Neutrophil (primary cell): ENCODE data around the gene KIAA1191.
"Not testable (repeated sequence)": the region's sequence is repeated elsewhere in the genome, so short reads cannot be mapped to it uniquely, and the experiment has no call there.

ENCODE experiments used
- H3K27ac ChIP-seq: fragments of 200-600 bp; sonication (generic); 2 replicates; pipeline ENCODE4 v1.5.1; 2016; ENCODE audit warnings: mild to moderate bottlenecking, moderate library complexity
- H3K27me3 ChIP-seq: fragments of 200-600 bp; sonication (generic); 2 replicates; pipeline ENCODE4 v1.6.0; 2016; ENCODE audit warnings: mild to moderate bottlenecking
- H3K36me3 ChIP-seq: fragments of 200-600 bp; sonication (generic); 2 replicates; pipeline ENCODE4 v1.5.1; 2017
- H3K4me1 ChIP-seq, 2 experiments: fragments of 200-600 bp in 1 of 2; sonication (generic) in 1 of 2; 1 replicate in 1 of 2; 2 replicates in 1 of 2; pipeline versions ENCODE4 v1.5.1 to v1.6.1; 2013 to 2016; ENCODE audit warnings: low read depth in 1 of 2, low read length in 1 of 2, mild to moderate bottlenecking in 1 of 2, moderate library complexity in 1 of 2; ENCODE audit not compliant: control insufficient read depth in 1 of 2, insufficient read depth in 1 of 2
- H3K4me3 ChIP-seq, 2 experiments: fragments of 200-600 bp in 1 of 2; sonication (generic) in 1 of 2; 1 replicate in 1 of 2; 2 replicates in 1 of 2; pipeline ENCODE4 v1.5.1; 2013 to 2016; ENCODE audit warnings: low read depth in 1 of 2, low read length in 1 of 2, mild to moderate bottlenecking in 1 of 2, moderate library complexity in 1 of 2
- H3K9me3 ChIP-seq: fragments of 200-600 bp; sonication (generic); 2 replicates; pipeline ENCODE4 v1.5.1; 2016
- TF ChIP-seq, protein P1 (sequence below): fragments of 200-600 bp; sonication (generic); IDR thresholded peaks from 2 replicates; pipeline ENCODE4 v1.5.1; 2016; ENCODE audit warnings: antibody characterized with exemption

The KIAA1191 gene

DNA sequence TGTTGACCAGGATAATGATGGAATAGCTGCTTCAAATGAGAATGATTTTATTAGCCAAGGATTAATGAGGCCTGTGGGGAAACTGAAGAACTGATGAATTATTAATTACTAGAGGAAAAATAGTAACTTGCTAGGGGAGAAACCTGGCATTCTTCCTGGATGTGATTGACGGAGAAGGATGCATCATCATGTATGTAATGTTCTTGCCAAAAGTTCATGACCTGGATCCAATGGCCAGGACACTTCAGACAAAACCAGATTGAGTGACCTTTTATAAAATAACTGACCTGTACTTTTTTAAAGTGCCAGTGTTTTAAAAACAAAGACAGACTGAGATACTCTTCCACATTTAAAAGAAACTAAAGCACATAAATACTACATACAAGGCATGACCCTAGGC lies 23.7 kb downstream of the KIAA1191 start:
- Histone ChIP-seq H3K9me3 (no peaks in the 10 kb centered on the region), H3K4me3 (no peak overlapping the region), H3K27me3 (no peaks in the 10 kb centered on the region), H3K4me1 (no peaks in the 10 kb centered on the region), H3K27ac (no peak overlapping the region), H3K36me3 (peaks cover 40% of the 10 kb centered on the region)
- TF ChIP-seq, protein P1, sequence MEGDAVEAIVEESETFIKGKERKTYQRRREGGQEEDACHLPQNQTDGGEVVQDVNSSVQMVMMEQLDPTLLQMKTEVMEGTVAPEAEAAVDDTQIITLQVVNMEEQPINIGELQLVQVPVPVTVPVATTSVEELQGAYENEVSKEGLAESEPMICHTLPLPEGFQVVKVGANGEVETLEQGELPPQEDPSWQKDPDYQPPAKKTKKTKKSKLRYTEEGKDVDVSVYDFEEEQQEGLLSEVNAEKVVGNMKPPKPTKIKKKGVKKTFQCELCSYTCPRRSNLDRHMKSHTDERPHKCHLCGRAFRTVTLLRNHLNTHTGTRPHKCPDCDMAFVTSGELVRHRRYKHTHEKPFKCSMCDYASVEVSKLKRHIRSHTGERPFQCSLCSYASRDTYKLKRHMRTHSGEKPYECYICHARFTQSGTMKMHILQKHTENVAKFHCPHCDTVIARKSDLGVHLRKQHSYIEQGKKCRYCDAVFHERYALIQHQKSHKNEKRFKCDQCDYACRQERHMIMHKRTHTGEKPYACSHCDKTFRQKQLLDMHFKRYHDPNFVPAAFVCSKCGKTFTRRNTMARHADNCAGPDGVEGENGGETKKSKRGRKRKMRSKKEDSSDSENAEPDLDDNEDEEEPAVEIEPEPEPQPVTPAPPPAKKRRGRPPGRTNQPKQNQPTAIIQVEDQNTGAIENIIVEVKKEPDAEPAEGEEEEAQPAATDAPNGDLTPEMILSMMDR: no peak

DNA sequence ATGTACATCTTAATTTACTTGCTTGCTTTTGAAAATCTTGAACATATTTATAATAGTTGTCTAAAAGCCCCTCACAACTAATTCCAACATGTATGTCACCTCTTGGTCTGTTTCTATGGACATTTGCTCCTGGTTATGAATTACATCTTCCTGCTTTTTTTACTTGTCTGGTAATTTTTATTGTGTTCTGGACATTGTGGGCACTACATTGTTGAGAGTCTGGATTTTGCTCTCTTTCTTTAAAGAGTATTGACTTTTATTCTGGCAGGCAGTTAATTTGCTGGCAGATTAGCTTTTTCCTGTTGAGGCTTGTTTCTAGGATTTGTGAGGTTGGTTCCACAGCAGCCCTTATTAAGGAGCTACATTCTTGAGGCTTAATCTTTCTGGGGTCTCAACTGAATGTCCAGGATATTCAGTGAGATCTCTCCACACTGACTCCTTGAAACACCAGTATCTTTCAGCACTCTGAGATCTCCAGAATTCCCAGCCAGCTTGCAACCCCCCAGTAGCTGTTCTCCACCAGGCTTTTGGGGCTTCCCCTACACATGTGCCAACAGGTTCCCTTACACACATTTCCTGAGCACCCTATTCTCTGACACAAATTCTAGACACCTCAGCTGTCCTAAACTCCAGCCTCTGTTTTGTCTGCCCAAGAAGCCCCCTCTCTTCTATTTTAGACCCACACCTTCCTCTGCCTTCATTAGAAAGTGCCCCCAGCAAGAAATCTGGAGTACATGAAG lies 27.4 kb downstream of the KIAA1191 start:
- TF ChIP-seq, protein P1: no peak
- Histone ChIP-seq H3K4me3 (no peak overlapping the region), H3K4me1 (no peaks in the 10 kb centered on the region), H3K36me3 (peaks cover 17% of the 10 kb centered on the region), H3K27me3 (no peaks in the 10 kb centered on the region), H3K27ac (no peak overlapping the region), H3K9me3 (no peaks in the 10 kb centered on the region)

DNA sequence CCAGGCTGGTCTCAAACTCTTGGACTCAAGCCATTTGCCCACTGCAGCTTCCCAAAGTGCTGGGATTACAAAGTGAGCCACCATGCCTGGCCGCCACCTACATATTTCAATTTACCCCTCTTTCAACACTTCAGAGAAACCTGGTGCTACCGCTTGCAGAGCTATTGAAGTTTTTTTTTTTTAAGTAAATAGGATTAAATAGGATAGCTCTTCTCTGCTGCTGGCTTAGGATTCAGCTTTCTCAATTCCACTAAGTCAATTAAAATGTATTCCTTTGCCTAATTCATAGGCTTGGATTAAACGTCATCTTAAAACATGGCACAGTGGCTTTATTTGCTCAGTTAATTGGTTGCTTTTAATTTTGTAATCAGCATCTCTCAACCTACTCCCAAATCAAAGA lies 41.0 kb downstream of the KIAA1191 start:
- H3K4me1 ChIP-seq: no peaks in the 10 kb centered on the region
- no peaks in the 10 kb centered on the region for H3K9me3 ChIP-seq
- no peak overlapping the region for H3K27ac ChIP-seq
- TF ChIP-seq, protein P1: no peak
- H3K4me3 ChIP-seq: no peak overlapping the region
- peaks cover 37% of the 10 kb centered on the region for H3K36me3 ChIP-seq
- H3K27me3 ChIP-seq: no peaks in the 10 kb centered on the region

DNA sequence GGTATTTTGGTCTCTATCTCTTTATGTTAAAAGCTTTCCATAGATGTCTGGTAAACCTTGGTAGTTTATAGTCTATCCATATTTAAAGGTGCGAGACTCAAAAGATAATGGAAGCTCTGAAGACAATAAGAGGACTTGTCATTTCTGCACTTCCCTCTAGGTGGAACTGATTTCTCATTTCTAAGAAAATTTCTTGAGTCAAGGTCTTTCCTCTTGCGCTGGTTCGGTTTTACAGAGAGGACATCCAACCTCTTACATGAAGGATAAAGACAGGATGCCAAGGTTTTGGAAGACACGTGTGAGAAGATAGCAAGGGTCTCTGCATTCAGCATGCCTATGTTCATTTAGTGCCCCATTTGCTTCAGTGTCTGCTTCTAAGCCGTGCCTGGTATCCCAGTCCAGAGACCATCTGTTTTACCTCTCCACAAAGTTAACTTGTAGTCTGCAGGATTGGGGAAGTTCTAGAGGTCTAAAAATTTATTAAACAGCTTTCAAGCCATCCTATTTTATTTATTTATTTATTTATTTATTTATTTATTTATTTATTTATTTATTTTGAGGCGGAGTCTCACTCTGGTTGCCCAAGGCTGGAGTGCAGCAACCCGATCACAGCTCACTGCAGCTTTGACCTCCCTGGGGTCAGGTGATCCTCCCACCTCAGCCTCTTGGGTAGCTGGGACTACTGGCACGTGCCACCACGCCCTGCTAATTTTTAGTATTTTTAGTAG lies 41.6 kb downstream of the KIAA1191 start:
- no peaks in the 10 kb centered on the region for H3K4me1 ChIP-seq
- H3K4me3 ChIP-seq: no peak overlapping the region
- TF ChIP-seq, protein P1: no peak
- no peak overlapping the region for H3K27ac ChIP-seq
- H3K36me3 ChIP-seq: peaks cover 38% of the 10 kb centered on the region
- H3K27me3 ChIP-seq: no peaks in the 10 kb centered on the region
- H3K9me3 ChIP-seq: no peaks in the 10 kb centered on the region

- no peak overlapping the region for H3K27ac ChIP-seq
- no peaks in the 10 kb centered on the region for H3K4me1 ChIP-seq
- peaks cover 38% of the 10 kb centered on the region for H3K36me3 ChIP-seq
- no peaks in the 10 kb centered on the region for H3K9me3 ChIP-seq
- H3K4me3 ChIP-seq: no peak overlapping the region
- TF ChIP-seq, protein P1: no peak
- no peaks in the 10 kb centered on the region for H3K27me3 ChIP-seq
These were observed 43.8 kb downstream of the KIAA1191 start for GRCh38 chr5:176317534-176318374.

DNA sequence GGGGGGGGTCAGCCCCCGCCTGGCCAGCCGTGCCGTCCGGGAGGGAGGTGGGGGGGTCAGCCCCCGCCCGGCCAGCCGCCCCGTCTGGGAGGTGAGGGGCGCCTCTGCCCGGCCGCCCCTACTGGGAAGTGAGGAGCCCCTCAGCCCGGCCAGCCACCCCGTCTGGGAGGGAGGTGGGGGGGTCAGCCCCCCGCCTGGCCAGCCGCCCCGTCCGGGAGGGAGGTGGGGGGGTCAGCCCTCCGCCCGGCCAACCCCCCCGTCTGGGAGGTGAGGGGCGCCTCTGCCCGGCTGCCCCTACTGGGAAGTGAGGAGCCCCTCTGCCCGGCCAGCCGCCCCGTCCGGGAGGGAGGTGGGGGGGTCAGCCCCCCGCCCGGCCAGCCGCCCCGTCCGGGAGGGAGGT lies 56.2 kb downstream of the KIAA1191 start:
- not testable (repeated sequence) for H3K4me3 ChIP-seq, H3K27ac ChIP-seq, H3K9me3 ChIP-seq, H3K27me3 ChIP-seq, H3K4me1 ChIP-seq
- H3K36me3 ChIP-seq: peaks cover 19% of the 10 kb centered on the region
